A172 (cell line): ENCODE data around the gene ERFE. TPM values are rescaled to one million over a fixed set of nuclear protein-coding genes. Genes with fewer than 3 reads are reported as not detected.
"Not testable (repeated sequence)": the region's sequence is repeated elsewhere in the genome, so short reads cannot be mapped to it uniquely, and the experiment has no call there.

Experiments used
- DNase-seq: peaks from one replicate; pipeline ENCODE4 v3.0.0-alpha.2; 2015; ENCODE audit warnings: low spot score
- total RNA-seq: library from RNA; depleted of rRNA; stranded (reverse); fragments of >200 nt; shearing (Covaris generic); gene quantifications from 2 replicates; pipeline ENCODE4 v1.2.3, GENCODE V29; 2014

Gene ERFE
- total RNA-seq, 1 experiment from 2014 or later: 31.3 TPM

DNA sequence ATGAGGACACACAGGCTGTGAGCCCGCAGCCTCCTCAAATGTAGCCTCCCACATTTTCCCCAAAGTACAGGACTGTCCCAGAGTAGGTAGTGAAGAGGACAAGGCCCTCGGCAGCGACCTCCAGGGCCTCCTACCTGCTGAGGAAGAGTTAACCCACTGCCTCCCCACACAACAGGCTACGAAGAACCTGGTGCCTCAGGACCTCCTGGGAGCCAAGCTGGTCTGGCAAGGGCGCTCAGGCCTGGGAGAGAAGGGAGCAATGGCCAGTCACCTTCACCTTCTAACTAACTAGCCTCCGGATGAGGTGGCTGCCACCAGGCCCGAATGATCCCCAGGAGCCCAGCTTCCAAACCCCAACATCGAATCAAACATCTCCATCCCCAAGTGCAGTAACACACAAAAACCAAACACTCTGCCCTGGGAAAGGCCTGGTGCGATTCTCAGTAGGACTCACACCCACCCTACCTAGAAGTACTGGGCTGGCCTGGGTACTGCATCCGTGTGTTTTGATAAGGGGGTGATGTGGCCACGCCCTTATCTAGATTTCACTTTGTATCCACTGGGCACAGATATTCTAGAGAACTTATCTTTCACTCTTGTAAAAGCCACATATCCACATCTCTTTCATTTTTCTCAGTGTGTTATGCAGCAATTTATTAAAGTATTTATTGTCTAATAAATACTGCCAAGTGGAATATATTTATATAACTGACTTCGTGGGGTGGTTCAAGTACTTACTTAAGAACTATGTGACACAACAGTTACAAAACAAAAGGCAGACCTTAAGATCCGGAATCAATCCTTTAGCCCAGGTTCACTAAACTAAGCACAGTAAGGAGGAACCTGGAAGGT, 9.7 kb downstream of the ERFE start:
- no peak for DNase-seq

DNA sequence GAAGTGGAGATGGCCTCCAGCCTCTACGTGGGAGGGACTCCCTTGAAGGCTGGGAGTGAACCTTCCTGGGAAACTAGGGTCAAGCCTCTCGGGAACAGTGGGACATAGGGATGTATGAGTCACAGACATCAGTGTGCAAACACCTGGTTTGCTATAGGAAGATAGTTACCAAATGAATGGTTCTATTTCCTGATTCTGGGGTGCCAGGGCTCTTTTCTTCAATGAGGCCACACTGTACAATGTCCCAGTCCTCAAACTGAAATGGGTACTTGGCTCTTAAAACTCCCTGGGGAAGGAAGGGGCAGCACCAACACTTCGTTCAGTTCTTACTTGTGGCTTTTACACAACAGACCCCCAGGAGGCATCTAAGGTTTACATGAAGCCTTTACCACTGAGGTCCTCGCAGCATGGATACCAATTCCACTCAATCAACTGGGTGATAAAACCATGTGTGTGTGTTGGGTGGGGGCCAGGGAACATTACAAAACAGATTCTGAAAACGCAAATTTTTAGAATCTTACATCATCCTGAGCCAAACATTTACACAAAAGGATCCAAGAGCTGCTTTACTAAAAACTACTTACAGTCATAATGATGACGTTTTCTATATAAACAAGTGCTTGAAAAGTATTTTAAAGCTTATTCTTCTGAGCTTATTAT, 10.4 kb downstream of the ERFE start:
- DNase-seq: peak; percentile 69

DNA sequence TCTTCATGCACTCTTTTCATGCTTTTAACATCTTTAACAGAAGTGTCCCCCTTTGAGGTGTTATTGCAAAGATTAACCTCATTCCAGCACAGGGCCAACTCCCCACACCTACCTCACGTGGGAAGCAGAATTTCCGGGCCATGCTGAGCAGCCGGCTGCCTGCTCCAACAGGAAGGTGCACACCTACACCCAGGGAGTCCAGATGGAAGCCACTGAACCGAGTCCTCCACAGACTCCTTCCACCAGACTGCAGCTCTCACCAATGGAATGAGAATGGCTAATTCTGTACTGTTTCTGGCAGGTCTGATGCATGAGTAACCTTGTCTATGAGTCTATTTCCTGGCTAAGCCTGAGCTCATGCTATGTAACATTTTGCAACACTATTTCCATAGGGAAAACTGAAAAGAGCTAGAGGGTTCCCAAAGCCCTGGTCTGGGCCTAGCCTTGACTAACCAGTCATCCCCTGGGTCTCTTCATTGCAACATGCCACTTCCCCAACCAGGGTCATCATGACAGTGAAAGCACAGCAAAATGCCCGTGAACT, 11.0 kb downstream of the ERFE start:
- peak; percentile 88 for DNase-seq

DNA sequence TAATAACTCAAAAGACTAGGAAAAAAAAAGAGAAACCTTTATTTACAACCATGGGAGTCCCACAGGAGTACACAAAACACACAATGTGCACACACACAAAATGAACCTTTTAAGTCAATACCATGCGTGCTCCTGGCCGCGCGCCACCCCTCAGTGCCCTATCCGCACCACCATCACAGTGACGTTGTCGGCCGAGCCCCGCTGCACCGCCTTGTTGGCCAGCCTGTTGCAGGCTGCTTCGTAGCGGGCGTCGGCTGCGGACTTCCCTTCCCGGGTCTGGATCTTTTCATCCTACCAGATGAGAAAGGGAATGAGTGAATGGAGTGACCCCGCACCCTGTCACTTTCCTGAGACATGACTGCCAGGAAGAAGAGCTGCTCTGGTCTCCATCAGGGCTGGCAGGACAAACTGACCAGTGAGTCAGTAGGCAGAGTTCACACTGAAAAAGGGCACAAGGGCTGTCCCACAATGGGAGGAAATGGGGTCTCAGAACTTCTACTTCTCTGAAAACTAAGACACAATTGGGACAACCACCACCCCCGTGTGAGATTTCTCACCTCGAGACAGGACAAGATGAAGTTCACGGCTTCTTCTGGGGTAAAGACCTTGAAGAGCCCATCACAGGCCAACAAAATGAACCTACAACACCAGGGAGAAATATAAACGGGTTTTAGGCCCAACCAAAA, 11.8 kb downstream of the ERFE start:
- DNase-seq: no peak

DNA sequence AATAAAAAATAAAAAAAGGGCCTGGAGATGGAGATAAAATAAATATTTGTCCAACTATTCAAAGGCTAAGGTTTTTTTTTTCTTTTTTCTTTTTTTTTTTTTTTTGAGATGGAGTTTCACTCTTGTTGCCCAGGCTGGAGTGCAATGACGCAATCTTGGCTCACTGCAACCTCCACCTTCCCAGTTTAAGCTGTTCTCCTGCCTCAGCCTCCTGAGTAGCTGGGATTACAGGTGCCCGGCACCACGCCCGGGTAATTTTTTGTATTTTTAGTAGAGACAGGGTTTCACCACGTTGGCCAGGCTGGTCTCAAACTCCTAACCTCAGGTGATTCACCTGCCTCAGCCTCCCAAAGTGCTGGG, 12.3 kb downstream of the ERFE start:
- not testable (repeated sequence) for DNase-seq

DNA sequence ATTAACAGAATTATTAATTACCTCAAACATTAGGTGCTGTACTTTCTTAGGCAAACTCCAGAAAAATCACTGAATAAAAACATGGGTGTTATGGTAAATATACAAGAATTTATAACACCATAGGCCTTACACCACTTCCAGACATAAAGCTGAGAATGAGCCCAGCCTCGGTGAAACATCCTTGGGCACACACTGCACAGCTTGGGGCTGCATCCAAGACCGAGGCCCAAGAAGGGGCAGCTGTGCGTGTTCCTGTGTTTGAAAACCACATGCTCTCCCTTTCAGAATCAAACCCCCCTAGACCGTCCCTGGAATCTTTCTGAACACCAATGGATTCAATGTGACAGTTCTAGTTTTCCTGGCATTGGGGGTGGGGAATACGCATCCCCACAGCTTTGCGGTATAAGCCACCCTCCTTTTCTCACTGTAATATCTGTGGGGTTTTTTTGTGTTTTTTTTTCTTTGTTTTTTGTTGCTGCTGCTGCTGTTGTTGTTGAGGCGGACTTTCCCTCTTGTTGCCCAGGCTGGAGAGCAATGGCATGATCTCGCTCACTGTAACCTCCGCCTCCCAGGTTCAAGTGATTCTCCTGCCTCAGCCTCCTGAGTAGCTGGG, 12.9 kb downstream of the ERFE start:
- DNase-seq: no peak

DNA sequence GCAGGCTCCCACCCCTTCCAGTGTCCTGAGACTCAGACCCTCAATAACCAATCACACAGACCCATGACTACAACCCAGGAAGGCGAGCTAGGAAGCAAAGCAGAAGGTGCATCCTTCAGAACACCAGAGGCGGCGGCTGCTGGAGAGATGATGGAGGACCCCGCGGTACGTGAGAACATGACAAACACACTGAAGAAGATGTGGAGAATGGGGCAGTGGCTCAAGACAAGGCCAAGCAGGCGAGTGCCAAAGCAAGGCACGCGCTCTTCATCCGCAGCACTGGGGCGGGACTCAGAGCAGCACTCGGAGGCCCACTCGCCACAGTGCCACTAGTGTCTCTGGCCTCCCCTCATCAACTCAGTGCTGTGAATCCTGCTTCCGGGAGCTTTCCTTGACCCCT, 13.7 kb downstream of the ERFE start:
- no peak for DNase-seq

DNA sequence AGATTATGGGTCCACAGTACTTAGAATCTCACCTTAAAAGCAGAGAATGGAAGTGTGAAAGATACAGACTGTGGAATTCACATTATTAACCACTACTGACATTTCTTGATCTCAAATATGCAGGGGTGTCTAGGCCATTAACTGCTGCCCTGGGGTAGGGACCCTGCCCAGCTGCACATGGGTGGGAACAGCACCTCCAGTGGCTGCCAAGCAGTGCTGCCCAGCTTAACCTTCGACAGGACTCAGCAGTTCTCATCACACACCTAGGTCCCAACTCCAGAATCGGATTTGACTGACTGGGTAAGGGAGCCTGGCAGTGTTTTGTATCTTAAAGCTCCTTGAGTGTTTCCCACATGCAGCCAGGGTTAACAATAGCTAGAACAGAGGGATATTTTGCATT, 14.9 kb downstream of the ERFE start:
- DNase-seq: no peak

DNA sequence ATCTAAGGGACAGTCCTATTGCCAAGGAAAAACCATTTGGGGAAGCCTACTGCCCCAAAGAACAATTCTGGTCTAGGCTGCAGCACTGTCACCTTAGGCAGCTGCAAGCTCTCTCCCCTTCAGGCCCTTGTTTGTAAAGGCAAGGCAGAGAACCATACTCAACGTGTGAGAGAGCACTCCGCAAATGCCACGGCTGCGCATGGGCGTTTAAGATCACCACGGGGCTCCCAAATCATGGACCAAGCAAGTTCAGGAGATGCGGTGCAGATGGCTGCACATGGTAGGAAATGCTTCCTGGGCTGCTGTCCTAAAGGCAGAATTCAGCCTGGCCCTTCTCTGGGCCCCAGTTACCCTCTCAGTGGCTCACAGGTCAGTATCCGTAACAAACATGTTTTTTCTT, 15.5 kb downstream of the ERFE start:
- no peak for DNase-seq

DNA sequence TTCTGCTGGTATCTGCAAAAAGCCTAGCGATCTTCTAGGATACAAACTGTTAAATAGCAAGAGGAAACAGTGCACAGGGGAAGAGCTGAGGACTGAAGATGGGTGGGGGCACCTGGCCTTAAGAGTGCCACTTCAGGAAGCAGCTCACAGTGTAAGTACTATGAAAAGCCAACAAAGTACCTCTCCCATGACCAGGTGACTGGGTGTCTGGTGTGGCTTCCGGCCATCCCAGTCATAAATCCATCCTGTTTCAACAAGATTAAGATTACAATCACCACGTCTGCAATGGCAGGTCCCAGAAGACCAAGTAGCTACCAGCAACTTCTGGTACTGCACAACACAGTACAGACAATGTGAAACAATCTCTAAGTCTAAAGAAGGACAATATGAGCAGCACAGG, 15.9 kb downstream of the ERFE start:
- no peak for DNase-seq

DNA sequence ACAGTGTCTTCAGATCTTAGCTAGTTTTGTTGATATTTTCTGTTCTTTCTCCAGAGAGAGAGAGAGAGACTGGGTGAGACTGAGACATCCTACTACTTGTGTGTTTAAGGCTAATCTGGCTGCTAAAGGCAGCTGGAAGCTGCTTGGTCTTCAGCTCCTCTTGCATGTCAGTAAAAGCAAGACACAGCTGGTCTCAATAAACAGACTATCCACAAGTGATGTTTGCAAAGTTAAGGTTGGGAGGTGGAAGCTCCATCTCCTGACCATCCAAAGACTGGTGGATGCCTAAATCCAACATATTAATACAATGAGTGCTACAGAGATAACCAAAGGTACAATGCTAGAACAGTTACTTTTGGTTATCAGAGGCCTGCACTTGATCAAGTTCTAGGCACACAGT, 17.8 kb downstream of the ERFE start:
- DNase-seq: no peak

DNA sequence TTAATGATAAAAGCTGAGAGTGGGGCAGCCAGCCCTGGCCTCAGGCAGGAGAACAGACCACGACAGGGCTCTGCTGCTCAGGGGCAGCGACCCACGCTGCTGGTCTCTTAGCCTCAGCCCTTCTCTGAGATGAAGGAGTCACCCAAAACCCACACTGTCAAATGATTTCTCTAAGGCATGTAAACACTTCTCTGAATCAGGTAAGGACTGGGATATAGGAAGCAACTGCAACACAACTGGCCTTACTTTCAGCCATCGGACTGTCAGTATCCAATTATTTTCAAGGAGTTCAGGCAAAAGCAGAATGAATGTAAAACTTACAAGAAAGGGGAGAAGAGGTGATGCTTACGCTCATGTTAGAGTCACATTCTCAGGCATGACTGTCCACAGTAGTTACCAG, 21.8 kb downstream of the ERFE start:
- no peak for DNase-seq

DNA sequence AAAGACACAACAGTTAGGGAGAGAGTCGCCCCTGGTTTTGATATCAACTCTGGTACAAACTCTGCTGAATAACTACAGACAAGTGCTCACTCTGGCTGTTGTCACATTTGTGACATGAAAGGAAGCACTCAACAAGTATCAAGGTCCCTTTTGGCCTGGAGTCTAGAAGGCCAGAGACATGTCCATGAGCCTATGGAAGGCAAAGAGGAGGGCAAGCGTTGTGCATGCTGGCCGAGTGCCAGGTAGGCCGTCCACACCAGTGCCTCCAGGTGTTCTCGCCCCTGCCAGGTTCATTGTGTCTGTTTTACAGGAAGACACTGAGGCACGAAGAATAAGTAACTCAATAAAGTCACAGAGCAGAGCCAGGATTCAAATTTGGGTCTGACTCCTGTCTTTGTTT, 23.6 kb downstream of the ERFE start:
- DNase-seq: no peak

DNA sequence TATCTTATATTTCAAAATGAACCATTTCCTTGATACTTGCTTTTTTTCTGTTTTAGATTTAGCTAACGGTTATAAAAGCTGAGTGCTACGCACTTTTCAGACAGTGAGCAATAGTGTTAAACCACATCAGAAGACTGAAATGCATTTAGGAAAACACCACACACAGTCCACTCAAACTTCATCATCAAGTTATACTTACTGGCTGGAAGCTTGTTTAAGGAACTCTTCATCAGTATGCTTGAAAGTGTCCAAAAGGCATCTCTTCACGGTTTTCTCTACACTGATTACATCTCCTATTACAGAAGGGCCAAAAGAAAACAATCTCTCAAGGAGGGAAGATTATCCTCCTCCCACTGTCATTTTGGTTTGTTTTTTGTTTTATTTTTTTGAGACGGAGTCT, 25.1 kb downstream of the ERFE start:
- no peak for DNase-seq

DNA sequence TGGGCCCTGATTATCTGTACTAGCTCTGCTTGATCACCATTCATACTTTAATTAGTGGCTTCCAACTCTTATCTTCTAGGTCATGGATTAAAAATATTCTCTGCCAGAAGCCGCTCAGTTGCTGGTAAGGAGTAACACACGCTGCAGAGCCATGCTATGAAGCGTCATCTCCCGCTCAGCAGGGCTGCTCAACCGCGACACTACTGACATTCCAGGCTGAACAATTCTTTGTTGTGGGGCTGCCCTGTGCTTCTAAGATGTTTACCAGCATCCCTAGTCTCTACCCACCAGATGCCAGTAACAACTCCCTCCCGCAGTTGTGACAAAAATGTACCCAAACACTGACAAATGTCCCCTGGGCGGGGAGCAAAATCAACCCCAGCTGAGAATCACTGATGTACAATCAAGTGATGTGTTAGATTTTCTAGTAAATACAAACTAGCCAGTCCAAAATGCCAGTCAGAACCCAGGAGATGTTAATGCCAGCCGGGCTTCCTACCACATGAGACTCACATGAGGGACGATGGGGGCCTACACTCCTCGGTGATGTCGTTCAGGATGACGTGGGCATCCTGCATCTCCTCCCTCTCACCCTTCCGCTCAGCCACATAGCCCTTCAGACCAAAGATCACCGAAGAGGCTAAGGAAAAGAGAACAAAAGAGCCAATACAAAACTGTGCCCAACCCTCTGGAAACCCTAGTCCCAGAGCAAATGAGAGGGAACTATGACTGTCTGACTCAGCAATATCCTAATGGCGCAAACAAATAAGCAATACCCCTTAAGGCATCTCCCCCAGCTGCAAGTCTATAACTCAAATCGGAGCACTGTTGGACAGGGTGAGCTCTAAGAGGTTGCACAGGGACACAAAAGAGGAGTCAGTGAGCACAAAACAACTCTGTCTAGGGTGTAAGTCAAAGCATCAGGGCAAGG, 29.1 kb downstream of the ERFE start:
- DNase-seq: no peak

DNA sequence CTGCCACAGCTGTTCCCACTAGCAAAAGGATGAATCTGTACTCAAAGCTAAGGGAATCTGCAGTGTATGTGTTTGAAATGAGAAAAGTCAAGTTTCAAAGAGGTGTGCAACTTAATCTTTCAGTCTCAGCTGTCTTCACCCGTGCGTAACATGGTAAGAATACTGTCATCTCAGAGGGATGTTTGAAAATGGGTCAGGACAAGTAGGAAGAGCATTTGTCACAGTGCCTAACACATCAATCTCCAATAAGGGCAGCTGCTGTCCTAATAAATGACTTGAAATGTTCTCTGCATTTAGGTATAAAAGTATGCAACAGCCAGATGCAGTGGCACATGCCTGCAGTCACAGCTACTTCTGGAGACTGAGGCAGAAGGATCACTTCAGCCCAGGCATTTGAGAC, 31.7 kb downstream of the ERFE start:
- no peak for DNase-seq

DNA sequence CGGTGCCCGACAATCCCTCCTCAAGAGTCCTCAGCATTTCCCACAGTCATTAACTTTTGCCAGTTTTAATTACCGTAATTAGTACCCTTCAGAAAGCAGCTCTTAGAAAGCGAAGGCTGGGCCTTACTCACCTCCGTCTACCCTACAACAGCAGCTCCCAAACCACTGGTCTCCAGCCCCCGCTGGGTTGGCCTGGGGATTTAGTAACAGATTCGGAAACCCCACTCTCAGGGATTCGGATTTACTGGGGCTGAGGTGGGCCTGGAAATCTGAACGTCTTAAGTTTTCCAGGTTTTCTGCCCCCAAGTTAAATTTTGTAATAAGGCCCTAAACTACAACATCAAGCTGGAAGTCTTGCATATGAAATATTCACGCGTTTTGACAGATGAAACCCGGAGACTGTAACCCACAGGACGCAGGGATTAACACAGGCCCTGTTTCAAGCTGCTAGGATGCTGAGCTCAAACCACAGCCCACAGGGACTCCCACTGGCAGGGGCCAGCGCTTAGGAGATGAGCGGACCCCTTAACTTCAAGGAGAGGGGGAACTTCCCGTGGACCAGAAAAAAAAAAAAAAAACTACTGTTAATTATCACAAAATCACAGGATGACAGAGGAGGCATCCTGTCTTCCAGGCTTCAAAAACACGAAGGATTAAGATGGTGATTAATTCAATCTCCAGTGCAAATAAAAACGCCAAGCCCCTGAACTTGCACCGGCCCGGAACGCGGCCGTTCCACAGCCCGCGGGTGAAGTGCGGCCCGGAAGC, 43.7 kb downstream of the ERFE start:
- no peak for DNase-seq

DNA sequence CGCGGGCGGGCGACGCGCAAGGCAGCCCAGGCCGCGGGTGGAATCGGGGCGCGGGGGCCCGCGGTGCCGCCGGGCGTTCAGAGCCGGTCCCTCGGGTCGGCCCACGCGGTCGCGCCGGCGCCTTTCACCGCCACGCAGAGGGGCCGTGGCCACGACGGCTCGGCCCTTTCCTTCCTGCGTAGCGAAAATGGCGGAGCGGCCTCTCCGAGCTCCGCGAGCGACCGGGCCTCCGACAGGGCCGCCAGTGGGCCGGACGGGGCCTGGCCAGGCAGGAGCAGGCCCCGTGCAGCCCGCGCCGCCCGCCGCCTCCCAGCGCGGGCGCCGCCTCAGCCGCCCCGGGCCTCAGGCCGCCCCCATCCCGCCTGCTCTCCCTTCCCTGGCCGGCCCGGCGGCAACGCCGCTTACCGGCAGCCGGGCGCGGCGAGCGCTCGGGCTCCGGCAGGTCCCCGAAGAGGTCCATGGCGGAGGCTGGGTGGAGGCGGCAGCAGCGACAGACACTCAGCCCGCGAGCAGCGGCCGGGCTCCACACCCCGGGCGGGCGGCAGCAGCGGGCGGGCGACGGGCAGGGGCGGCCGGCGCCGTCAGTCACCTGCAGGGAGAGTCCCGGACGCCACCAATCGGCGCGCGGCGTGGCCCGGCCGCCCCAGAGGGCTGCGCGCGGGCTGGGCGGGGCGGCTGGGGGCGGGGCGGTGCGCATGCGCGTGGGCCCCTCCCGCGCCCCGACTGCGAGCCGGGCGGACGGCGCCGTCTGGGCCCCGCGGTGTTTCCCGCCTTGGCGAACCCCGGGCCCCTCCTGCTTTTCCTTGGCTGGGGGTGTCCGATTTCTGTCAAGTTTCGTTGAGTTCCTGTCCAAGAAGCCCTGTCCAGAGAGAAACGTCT, 44.6 kb downstream of the ERFE start, which contains the start of gene ILKAP:
Gene ILKAP (minus strand): TSS at position 602 of the 879 bp plus-strand sequence. CDS start 142 bp downstream, at position 460.
- peak; percentile 67 for DNase-seq
